NCI-H774 (cell line): ENCODE measurements around the gene SPRTN.

Experiments
- DNase-seq: peaks from one replicate; lab custom pipeline; 2025; lab: John Stamatoyannopoulos, UW

Gene SPRTN

GRCh38 chr1:231376875-231377549, 38.9 kb downstream of the SPRTN start:
- no peak for DNase-seq

- no peak for DNase-seq
These were observed 43.6 kb downstream of the SPRTN start for GRCh38 chr1:231381729-231382128.

GRCh38 chr1:231382426-231382825, 44.3 kb downstream of the SPRTN start:
- no peak for DNase-seq

- no peak for DNase-seq
These were observed 45.2 kb downstream of the SPRTN start for GRCh38 chr1:231383159-231383860.

- DNase-seq: no peak
These were observed 46.8 kb downstream of the SPRTN start for GRCh38 chr1:231384696-231385415.

- no peak for DNase-seq
These were observed 47.3 kb downstream of the SPRTN start for GRCh38 chr1:231385416-231385748.

- no peak for DNase-seq
These were observed 48.4 kb downstream of the SPRTN start for GRCh38 chr1:231386466-231386865.

GRCh38 chr1:231387770-231388669, 49.9 kb downstream of the SPRTN start:
- DNase-seq: no peak

GRCh38 chr1:231390071-231390470, 52.0 kb downstream of the SPRTN start:
- no peak for DNase-seq

GRCh38 chr1:231392389-231393131, 54.5 kb downstream of the SPRTN start:
- no peak for DNase-seq

- DNase-seq: no peak
These were observed 55.6 kb downstream of the SPRTN start for GRCh38 chr1:231393668-231394067.

GRCh38 chr1:231395076-231395997, 57.2 kb downstream of the SPRTN start:
- no peak for DNase-seq

GRCh38 chr1:231395998-231396390, 57.9 kb downstream of the SPRTN start:
- no peak for DNase-seq

- no peak for DNase-seq
These were observed 58.5 kb downstream of the SPRTN start for GRCh38 chr1:231396643-231397042.

- DNase-seq: no peak
These were observed 60.0 kb downstream of the SPRTN start for GRCh38 chr1:231397886-231398671.

- no peak for DNase-seq
These were observed 63.4 kb downstream of the SPRTN start for GRCh38 chr1:231401478-231401877.

- DNase-seq: no peak
These were observed 66.2 kb downstream of the SPRTN start for GRCh38 chr1:231404318-231404717.
